HG03558 (cell line): ENCODE results near the gene SRPK2.
"Not testable (repeated sequence)": the region's sequence is repeated elsewhere in the genome, so short reads cannot be mapped to it uniquely, and the experiment has no call there.

ENCODE experiments used
- ATAC-seq: cut with Tn5 transposase; IDR thresholded peaks from one replicate; pipeline ENCODE4 v1.9.1; 2021; ENCODE audit warnings: moderate number of reproducible peaks; ENCODE audit not compliant: unreplicated experiment; ENCODE audit errors: extremely low read depth

The SRPK2 gene

GRCh38 chr7:105204520-105204919 is 184.2 kb downstream of the SRPK2 start:
- no peak for ATAC-seq

DNA sequence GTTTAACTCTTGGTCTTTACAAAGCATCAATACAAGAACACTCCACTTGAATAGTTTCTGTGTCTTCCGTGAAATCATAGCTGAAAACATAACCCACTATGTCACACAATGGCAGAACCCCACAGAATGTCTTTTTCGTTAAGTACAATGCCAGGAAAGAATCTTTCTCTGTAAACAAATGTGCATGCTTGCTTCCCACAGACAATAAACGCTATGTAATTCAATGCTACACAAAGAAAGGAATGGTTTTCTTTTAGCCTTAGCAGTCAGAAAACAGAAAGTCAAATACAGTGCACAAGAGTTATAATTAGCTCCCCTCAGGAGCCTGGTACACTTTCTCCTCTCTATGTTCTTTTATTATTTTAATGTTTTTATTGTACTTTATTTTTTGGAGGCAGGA is 186.1 kb downstream of the SRPK2 start:
- ATAC-seq = no peak

DNA sequence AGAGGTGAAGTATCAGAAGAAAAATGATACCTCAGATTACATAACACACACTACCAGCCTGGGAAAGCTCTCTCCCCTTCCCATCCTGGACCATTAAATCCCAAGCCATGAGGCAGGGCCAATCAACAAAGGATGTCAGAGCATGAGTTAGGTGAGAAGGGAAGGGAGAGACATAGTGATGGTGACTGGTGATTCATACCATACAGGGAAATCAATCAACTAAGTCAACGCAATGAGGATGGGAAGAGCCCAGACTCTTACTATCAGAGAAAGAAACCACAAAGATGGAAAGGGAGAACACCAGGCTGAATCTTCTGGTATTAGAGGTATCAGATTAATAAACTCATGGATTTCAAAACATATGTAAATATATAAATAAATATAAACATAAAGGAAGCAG is 189.3 kb downstream of the SRPK2 start:
- ATAC-seq = no peak

- ATAC-seq = no peak
These were observed 190.5 kb downstream of the SRPK2 start for GRCh38 chr7:105198223-105198622.

- no peak for ATAC-seq
These were observed 192.2 kb downstream of the SRPK2 start for GRCh38 chr7:105196473-105196872.

DNA sequence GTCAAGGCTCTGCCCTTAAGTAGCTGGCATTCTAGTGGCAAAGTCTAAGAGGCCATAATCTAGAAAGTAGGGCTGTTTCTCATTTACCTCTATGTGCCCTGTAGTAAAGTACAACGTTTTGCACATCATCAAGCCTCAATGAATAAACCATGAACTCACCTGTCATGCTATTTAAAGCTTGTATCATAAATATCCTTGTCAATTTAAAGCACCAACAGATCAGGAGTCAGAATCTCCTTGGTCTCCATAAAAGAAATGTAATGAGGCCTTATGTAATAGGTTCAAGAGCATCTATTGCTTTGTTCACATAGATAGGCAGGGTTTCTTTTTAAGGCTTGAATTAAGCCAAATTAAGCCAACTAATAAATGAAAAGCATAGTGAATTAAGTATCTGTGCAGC is 192.8 kb downstream of the SRPK2 start:
- ATAC-seq = no peak

DNA sequence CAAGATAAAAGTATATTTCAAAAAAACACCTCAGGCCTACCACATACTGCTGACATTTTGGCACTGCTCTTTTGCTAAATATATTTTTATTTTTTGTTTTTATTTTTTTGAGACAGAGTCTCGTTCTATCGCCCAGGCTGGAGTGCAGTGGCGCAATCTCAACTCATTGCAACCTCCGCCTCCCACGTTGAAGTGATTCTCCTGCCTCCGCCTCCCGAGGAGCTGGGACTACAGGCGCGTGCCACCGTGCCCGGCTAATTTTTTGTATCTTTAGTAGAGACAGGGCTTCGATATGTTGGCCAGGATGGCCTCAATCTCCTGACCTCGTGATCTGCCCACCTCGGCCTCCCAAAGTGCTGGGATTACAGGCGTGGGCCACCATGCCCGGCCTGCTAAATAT is 193.8 kb downstream of the SRPK2 start:
- not testable (repeated sequence) for ATAC-seq

GRCh38 chr7:105191331-105191730 is 197.4 kb downstream of the SRPK2 start:
- no peak for ATAC-seq

DNA sequence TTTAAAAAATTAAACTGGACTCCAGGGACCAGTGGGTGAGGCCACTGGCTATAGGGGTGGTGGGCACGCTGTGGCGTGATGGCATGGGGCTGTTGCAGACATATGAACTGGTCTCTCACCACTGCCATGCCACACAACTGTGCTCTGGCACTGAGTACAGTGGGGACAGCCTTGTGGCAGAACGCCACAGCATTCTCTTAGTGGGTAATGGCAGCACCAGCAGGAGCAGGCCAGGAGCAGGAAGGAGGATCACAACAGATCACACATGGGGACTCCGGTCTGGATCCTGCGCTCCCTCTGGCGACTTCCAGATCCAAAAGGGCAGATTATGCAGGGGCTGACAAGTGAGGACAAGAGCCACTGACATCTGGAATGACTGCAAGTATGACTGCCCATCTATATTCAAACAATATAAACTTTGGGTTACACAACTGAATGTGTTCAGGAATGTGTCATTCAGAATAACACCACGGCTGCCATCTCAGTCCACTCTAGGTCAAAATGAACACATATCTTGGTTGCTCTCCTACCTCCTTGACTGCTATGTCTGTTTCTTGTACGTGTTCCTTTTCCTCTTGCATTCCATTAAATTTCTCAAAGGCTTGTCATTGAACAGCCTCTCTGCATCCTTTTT is 198.7 kb downstream of the SRPK2 start:
- ATAC-seq = no peak

DNA sequence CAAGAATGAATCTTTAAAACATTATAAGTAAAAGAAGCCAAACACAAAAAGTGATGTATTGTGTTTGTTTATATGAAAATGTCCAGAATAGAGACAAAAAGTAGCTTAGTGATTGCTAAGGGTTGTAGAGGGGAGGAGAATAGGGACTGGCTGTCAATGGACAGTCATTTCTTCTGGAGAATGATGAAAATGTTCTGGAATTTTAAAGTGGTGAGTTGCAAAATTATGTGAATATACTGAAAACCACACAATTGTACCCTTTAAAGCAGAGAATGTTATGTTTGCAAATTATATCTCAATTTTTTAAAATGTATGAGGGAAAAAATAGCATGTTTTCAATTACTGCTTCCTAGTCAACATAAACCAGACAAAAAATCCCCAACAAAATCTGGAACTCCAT is 200.5 kb downstream of the SRPK2 start:
- ATAC-seq = no peak

GRCh38 chr7:105187302-105188169 is 201.2 kb downstream of the SRPK2 start:
- ATAC-seq = no peak

- no peak for ATAC-seq
These were observed 203.3 kb downstream of the SRPK2 start for GRCh38 chr7:105185290-105186010.

GRCh38 chr7:105180002-105180401 is 208.7 kb downstream of the SRPK2 start:
- no peak for ATAC-seq

DNA sequence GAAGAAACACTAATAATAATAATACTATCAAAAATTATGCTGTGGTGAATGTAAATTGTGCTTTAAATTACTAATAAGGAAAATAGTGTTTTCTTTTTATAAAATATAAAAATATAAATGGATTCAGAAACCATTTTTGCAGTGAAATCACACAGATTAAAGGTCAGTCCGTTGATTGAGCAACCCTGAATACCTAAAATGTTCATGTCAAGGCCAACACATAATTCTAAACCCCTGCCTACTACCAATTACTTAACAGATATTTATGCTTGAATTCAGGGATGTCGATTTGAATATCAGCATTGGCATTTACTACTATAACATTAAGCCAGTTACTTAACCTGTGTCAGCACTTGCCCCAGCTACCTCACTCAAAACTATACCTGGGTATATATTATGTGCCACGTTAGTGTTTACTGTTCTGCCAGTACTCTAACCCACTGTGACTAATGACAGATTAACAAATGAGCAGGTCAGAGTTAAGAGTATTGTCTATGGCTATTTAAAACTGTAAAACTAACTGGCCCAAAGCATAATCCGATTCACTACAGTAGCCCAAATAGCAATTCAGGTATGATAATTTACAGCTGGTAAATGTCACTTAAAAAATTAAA is 209.7 kb downstream of the SRPK2 start:
- no peak for ATAC-seq

GRCh38 chr7:105178177-105178576 is 210.5 kb downstream of the SRPK2 start:
- no peak for ATAC-seq

- ATAC-seq = no peak
These were observed 211.7 kb downstream of the SRPK2 start for GRCh38 chr7:105177026-105177425.

DNA sequence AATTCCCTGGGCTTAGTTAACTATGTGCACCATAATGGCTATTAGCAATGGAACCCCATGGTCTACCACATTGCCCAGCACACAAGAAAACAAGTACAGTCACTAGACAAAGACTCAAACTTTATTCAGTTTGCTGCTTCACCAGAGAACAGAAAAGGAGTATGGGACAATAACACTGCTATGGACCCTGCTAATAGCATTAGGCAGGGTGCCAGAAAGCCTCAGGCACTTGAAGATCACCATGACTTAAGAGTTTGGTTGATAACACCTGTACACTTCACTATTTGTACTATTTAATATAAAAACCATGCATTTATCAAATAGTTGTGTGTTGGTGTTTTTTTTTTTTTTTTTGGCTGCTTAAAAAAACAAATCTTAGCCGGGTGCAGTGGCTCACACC is 215.1 kb downstream of the SRPK2 start:
- no peak for ATAC-seq

DNA sequence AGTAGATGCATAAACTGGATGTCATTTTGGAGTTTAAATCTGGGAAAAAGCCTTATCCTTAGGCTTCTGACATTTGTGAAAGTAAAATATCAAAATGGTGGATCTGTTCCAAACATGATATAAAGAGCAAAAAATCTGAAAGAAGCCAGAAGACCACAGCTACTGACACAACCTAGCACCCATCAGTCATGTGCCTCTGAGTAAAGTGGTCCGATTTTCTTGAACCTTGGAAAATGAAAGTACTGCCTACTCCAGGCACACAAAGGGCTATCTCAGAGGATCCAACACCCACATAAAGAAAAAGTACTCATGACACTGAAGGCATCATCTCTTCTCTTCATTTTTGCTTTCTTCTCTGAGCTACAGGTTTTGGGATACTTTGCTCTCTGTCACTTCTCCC is 224.0 kb downstream of the SRPK2 start:
- ATAC-seq = no peak

DNA sequence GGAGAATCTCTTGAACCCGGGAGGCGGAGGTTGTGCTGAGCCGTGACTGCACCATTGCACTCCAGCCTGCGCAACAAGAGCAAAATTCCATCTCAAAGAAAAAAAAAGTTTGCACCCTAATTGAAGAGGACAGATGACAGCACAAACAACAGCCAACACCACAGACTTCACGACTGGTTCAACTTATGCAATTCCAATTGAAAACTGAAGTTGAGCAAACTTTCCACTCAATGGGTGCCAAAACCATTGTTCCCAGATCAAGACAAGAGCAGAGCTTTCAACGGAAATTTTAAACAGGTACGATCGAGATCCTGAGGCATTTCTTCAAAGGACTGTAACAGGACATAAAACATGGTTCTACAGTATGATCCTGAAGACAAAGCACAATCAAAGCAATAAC is 225.0 kb downstream of the SRPK2 start:
- ATAC-seq = no peak

GRCh38 chr7:105161366-105161765 is 227.4 kb downstream of the SRPK2 start:
- no peak for ATAC-seq

DNA sequence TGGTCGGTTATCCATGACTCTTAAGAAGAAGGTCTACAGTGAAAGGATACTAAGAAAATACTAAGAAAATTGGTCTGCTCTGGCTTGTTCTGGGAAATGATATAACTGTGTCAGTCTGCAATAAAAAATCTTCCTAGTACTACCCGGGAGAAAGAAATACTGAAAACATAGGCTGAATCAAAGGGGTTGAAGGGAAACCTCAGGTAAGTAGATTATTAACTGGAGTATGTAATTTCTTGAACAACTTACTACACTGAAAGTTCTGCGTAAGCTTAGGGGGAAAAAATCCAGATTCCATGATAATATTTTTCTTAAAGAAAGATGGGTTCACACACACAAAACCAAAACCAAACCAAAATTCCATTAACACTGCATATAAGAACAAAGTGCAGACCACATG is 231.4 kb downstream of the SRPK2 start:
- ATAC-seq = no peak
